ENCODE measurements around the gene NR4A1. TPM values are rescaled to one million over a fixed set of nuclear protein-coding genes. Genes with fewer than 3 reads are reported as not detected.

NR4A1 gene
- total and polyA plus RNA-seq, 10 of the 15 experiments (the other 5 are each of a cell fraction or from before 2014, with no cell fraction given) = 0.05 to 7.9 (median 2.2) TPM; not detected in 1

GRCh38 chr12:52023182-52023975 is 27.9 kb upstream of the NR4A1 start:
- H3K79me2 ChIP-seq (ENCODE audit: control insufficient read depth, insufficient read depth, low read length) = no peaks in the 10 kb centered on the region
- in situ Hi-C loops (cut with MboI) = no loop called here
- H3K4me2 ChIP-seq (ENCODE audit: control insufficient read depth, insufficient read depth) = peak overlapping the region; percentile 79
- peak overlapping the region; percentile 44; the same call in 1 of the 2 replicates for H3K4me3 ChIP-seq
- DNase-seq (ENCODE audit: low read depth, low spot score) = no peak
- RAD21 ChIA-PET (ENCODE audit: unreplicated experiment) = interaction anchor here (1.2 to 9.0 kb wide), 11 partner anchors 9 to 98 kb away, joined by 3 to 131 read pairs (median 5); partner anchors contain the start of gene TAMALIN
- SMC1A ChIA-PET (ENCODE audit: uncharacterized antibody, unreplicated experiment) = interaction anchor here (0.7 to 13.7 kb wide), 14 partner anchors 9 to 221 kb away, joined by 3 to 322 read pairs (median 6); partner anchors contain the start of genes NR4A1 and TAMALIN
- H3K9me3 ChIP-seq (replicated peaks; ENCODE audit: control insufficient read depth, insufficient read depth, low read length) = no peaks in the 10 kb centered on the region
- FAIRE-seq = no peak
- H2AFZ ChIP-seq (ENCODE audit: control insufficient read depth, low read depth, low read length) = peak overlapping the region; percentile 68
- H3K4me1 ChIP-seq (ENCODE audit: control insufficient read depth, insufficient read depth, low read length) = peaks cover 21% of the 10 kb centered on the region
- POLR2A ChIA-PET = interaction anchor here (1.0 to 1.3 kb wide), 3 partner anchors 17 to 42 kb away, joined by 3 read pairs; no protein-coding TSS in a partner anchor
- H3K9ac ChIP-seq (ENCODE audit: control insufficient read depth, insufficient read depth, low read length) = no peak overlapping the region; the same call in 1 of the 2 replicates
- no TSS peak for BruUV-seq (replicated peaks)
- ATAC-seq = peak; percentile 72
- H3K27me3 ChIP-seq (replicated peaks in 1 of 2; ENCODE audit: control insufficient read depth in 2 of 2, insufficient read depth in 2 of 2, low read length in 1 of 2) = peaks cover 0 to 9% of the 10 kb centered on the region in 2 experiments; a peak in 2 of 4 replicates
- no peaks in the 10 kb centered on the region for H4K20me1 ChIP-seq (ENCODE audit: control insufficient read depth, insufficient read depth)
- intact Hi-C loops (cut with micrococcal nuclease; ENCODE audit: unreplicated experiment) = loop anchor here (1.0 to 5.0 kb wide), 3 partner anchors 19 to 131 kb away; no protein-coding TSS in a partner anchor
- no peaks in the 10 kb centered on the region for H3K36me3 ChIP-seq (ENCODE audit: control insufficient read depth in 2 of 2, insufficient read depth in 2 of 2, low read length in 1 of 2)
- 1% methylated on average over 26 of the region's 70 CpGs for WGBS (ENCODE audit: insufficient coverage, insufficient replicate concordance, low lambda C conversion rate, missing lambda C conversion rate)
- no peak overlapping the region for H3K27ac ChIP-seq (ENCODE audit: control insufficient read depth, insufficient read depth)
- CTCF ChIA-PET = interaction anchor here (0.7 to 15.6 kb wide), 21 partner anchors 9 to 149 kb away, joined by 3 to 622 read pairs (median 4); partner anchors contain the start of genes SMIM41 and TAMALIN
- TF ChIP-seq ZNF622 (IDR thresholded peaks at IDR 0.05) (no peak), BRCA1 (IDR thresholded peaks at IDR 0.05; ENCODE audit: low read depth, low read length) (no peak), ZNF592 (IDR thresholded peaks at IDR 0.05) (no peak), NBN (IDR thresholded peaks at IDR 0.05) (no peak), SREBF2 (IDR thresholded peaks at IDR 0.05; ENCODE audit: low read length) (no peak), TCF12 (IDR thresholded peaks at IDR 0.05; ENCODE audit: low read depth, low read length) (no peak), GABPA (IDR thresholded peaks at IDR 0.05; ENCODE audit: low read depth) (no peak), RELA (IDR thresholded peaks at IDR 0.05; ENCODE audit: borderline replicate concordance, partially characterized antibody) (peak; percentile 16), USF1 (IDR thresholded peaks at IDR 0.05; ENCODE audit: borderline replicate concordance, extremely low read length, insufficient read depth, low read depth, low read length) (no peak), POU2F2 (IDR thresholded peaks at IDR 0.05; ENCODE audit: borderline replicate concordance, low read depth, low read length) (0 out of 3 replicates have a peak, but pooled peaks have one; percentile 16), KDM1A (IDR thresholded peaks at IDR 0.05; ENCODE audit: borderline replicate concordance) (no peak), BACH1 (IDR thresholded peaks at IDR 0.05; ENCODE audit: borderline replicate concordance) (no peak), ATF3 (IDR thresholded peaks at IDR 0.05; ENCODE audit: borderline replicate concordance, extremely low read depth, low read depth, low read length) (no peak), SUZ12 (IDR thresholded peaks at IDR 0.05; ENCODE audit: unreplicated experiment) (no peak), CEBPB (IDR thresholded peaks at IDR 0.05; ENCODE audit: borderline replicate concordance in 1 of 2, low read depth in 2 of 2, low read length in 2 of 2) (no peak), SMC3 (IDR thresholded peaks at IDR 0.05; ENCODE audit: borderline replicate concordance, low read length) (peak; percentile 69), ZNF207 (IDR thresholded peaks at IDR 0.05; ENCODE audit: borderline replicate concordance) (no peak), EGR1 (IDR thresholded peaks at IDR 0.05; ENCODE audit: borderline replicate concordance in 1 of 2, low read depth in 2 of 2, low read length in 2 of 2) (peak in 1 of 2 experiments; percentile 15; a peak in 1 of 3 replicates)
